ENCODE results near the gene RIMOC1.
"Not testable (repeated sequence)": the region's sequence is repeated elsewhere in the genome, so short reads cannot be mapped to it uniquely, and the experiment has no call there.

Gene RIMOC1

GRCh38 chr5:41891066-41891707 lies 13.0 kb upstream of the RIMOC1 start:
- DNase-seq, result no peak

- DNase-seq, result no peak
Observed at GRCh38 chr5:41892031-41892430, 12.1 kb upstream of the RIMOC1 start.

GRCh38 chr5:41893074-41893851 lies 10.9 kb upstream of the RIMOC1 start:
- no peak for DNase-seq

- DNase-seq, result peak in 2 of 4 experiments; percentile 12 to 20
Observed at GRCh38 chr5:41896230-41896629, 7.9 kb upstream of the RIMOC1 start.

- no peak for DNase-seq
Observed at GRCh38 chr5:41903382-41903891, 707 bp upstream of the RIMOC1 start.

GRCh38 chr5:41906151-41906550 lies 2.0 kb downstream of the RIMOC1 start:
- no peak for DNase-seq

- peak in 2 of 4 experiments; percentile 11 for DNase-seq
Observed at GRCh38 chr5:41908374-41909079, 4.4 kb downstream of the RIMOC1 start.

- no peak for DNase-seq
Observed at GRCh38 chr5:41918105-41918504, 14.0 kb downstream of the RIMOC1 start.

GRCh38 chr5:41921166-41921565 lies 17.0 kb downstream of the RIMOC1 start:
- DNase-seq, result no peak

GRCh38 chr5:41921874-41922273 lies 17.7 kb downstream of the RIMOC1 start:
- DNase-seq, result no peak

GRCh38 chr5:41924526-41924871 lies 20.4 kb downstream of the RIMOC1 start:
- peak in 1 of 4 experiments; percentile 82 for DNase-seq

- peak; percentile 93 to 97 (median 96) for DNase-seq
Observed at GRCh38 chr5:41924872-41925554, 20.9 kb downstream of the RIMOC1 start, which contains the start of gene FBXO4. Gene FBXO4 (plus strand): TSS chr5:41925281. CDS start chr5:41925310, 29 bp downstream.

GRCh38 chr5:41925555-41925951 lies 21.4 kb downstream of the RIMOC1 start:
- DNase-seq, result peak; percentile 30 to 54 (median 36)

GRCh38 chr5:41927604-41928003 lies 23.5 kb downstream of the RIMOC1 start:
- no peak for DNase-seq

GRCh38 chr5:41929035-41929434 lies 24.9 kb downstream of the RIMOC1 start:
- no peak for DNase-seq

- no peak for DNase-seq
Observed at GRCh38 chr5:41932770-41933169, 28.6 kb downstream of the RIMOC1 start.

- DNase-seq, result no peak
Observed at GRCh38 chr5:41935544-41935943, 31.4 kb downstream of the RIMOC1 start.

GRCh38 chr5:41940641-41941040 lies 36.5 kb downstream of the RIMOC1 start:
- no peak for DNase-seq

GRCh38 chr5:41945332-41945955 lies 41.3 kb downstream of the RIMOC1 start:
- not testable (repeated sequence) for DNase-seq

GRCh38 chr5:41951224-41951623 lies 47.1 kb downstream of the RIMOC1 start:
- no peak for DNase-seq

All from suppressor macrophage (primary cell).